ENCODE data around the gene UNC5C. TPM values are rescaled to one million over a fixed set of nuclear protein-coding genes. Genes with fewer than 3 reads are reported as not detected.
A peak's percentile ranks its signal among the peaks of the same experiment; 100 is the strongest.

UNC5C gene
- total RNA-seq, 3 donors from 2014 or later (not counting 1 experiment from before 2014, with no cell fraction given) = not detected

GRCh38 chr4:95159384-95159783 is 389.4 kb downstream of the UNC5C start:
- peak overlapping the region in 1 of 2 donors; percentile 50 for H3K27ac Mint-ChIP-seq
- 61% methylated on average over 4 of the region's 4 CpGs for WGBS (ENCODE audit: insufficient coverage)
- ATAC-seq = no peak

DNA sequence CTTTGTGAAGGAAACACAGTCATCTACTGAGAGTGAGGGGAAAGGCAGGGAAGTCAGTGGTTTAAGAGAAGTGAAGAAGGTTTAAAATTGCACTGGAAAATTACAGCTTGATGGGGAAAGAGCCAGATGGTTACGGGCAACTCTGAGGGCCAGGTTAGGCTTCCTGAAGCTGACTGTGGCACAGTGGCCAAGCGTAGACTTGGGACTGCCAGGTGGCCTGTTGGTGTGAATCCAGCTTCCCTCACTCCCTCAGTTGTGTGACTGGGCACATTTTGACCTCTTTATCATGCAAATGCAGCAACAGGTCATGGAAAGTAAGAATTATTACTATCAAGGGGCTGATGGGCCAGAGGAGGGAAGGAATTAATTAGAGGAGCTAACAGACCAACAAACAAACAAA is 390.1 kb downstream of the UNC5C start:
- no peak overlapping the region for H3K27ac Mint-ChIP-seq
- Histone ChIP-seq H3K27me3 (ENCODE audit: control insufficient read depth, insufficient read depth, low read length) (no peaks in the 10 kb centered on the region), H3K9me3 (ENCODE audit: control insufficient read depth, insufficient read depth, low read length) (no peaks in the 10 kb centered on the region), H3K4me3 (ENCODE audit: low read length) (no peak overlapping the region), H3K36me3 (ENCODE audit: control insufficient read depth, insufficient read depth, low read length) (no peaks in the 10 kb centered on the region), H3K27ac (ENCODE audit: low read length) (no peak overlapping the region), H3K4me1 (ENCODE audit: control insufficient read depth, insufficient read depth, low read length) (peaks cover 28% of the 10 kb centered on the region)
- no peaks in the 10 kb centered on the region for H3K36me3 Mint-ChIP-seq
- DNase-seq (no peak), ATAC-seq (no peak)
- peaks cover 8 to 9% of the 10 kb centered on the region in 2 donors for H3K27me3 Mint-ChIP-seq (ENCODE audit: low read depth in 2 of 2)
- peaks cover 55 to 58% of the 10 kb centered on the region in 2 donors for H3K4me1 Mint-ChIP-seq
- TF ChIP-seq, protein P1, sequence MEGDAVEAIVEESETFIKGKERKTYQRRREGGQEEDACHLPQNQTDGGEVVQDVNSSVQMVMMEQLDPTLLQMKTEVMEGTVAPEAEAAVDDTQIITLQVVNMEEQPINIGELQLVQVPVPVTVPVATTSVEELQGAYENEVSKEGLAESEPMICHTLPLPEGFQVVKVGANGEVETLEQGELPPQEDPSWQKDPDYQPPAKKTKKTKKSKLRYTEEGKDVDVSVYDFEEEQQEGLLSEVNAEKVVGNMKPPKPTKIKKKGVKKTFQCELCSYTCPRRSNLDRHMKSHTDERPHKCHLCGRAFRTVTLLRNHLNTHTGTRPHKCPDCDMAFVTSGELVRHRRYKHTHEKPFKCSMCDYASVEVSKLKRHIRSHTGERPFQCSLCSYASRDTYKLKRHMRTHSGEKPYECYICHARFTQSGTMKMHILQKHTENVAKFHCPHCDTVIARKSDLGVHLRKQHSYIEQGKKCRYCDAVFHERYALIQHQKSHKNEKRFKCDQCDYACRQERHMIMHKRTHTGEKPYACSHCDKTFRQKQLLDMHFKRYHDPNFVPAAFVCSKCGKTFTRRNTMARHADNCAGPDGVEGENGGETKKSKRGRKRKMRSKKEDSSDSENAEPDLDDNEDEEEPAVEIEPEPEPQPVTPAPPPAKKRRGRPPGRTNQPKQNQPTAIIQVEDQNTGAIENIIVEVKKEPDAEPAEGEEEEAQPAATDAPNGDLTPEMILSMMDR (IDR thresholded peaks at IDR 0.05) = no peak
- H3K9me3 Mint-ChIP-seq = no peaks in the 10 kb centered on the region
- intact Hi-C loops (cut with micrococcal nuclease) = no loop called here
- no peak overlapping the region for H3K4me3 Mint-ChIP-seq
- 74% methylated on average over 2 of the region's 2 CpGs for WGBS (ENCODE audit: insufficient coverage)

More at GRCh38 chr4:95159384-95159783, 389.4 kb downstream of the UNC5C start:
- Histone ChIP-seq H3K9me3 (ENCODE audit: control insufficient read depth, insufficient read depth, low read length) (no peaks in the 10 kb centered on the region), H3K27ac (ENCODE audit: low read length) (no peak overlapping the region), H3K36me3 (ENCODE audit: control insufficient read depth, insufficient read depth, low read length) (no peaks in the 10 kb centered on the region), H3K4me3 (ENCODE audit: low read length) (no peak overlapping the region), H3K4me1 (ENCODE audit: control insufficient read depth, insufficient read depth, low read length) (peaks cover 28% of the 10 kb centered on the region), H3K27me3 (ENCODE audit: control insufficient read depth, insufficient read depth, low read length) (no peaks in the 10 kb centered on the region)
- TF ChIP-seq, protein P1 (IDR thresholded peaks at IDR 0.05) = no peak
- peaks cover 8 to 9% of the 10 kb centered on the region in 2 donors for H3K27me3 Mint-ChIP-seq (ENCODE audit: low read depth in 2 of 2)
- H3K36me3 Mint-ChIP-seq = no peaks in the 10 kb centered on the region
- H3K4me1 Mint-ChIP-seq = peaks cover 55 to 58% of the 10 kb centered on the region in 2 donors
- DNase-seq = no peak
- H3K4me3 Mint-ChIP-seq = peak overlapping the region; percentile 32
- H3K9me3 Mint-ChIP-seq = no peaks in the 10 kb centered on the region
- intact Hi-C loops (cut with micrococcal nuclease) = no loop called here

- H3K9me3 Mint-ChIP-seq = no peaks in the 10 kb centered on the region
- peaks cover 28% of the 10 kb centered on the region for H3K4me1 ChIP-seq (ENCODE audit: control insufficient read depth, insufficient read depth, low read length)
- no peak overlapping the region for H3K27ac ChIP-seq (ENCODE audit: low read length)
- no peaks in the 10 kb centered on the region for H3K27me3 ChIP-seq (ENCODE audit: control insufficient read depth, insufficient read depth, low read length)
- no peak for DNase-seq
- H3K4me3 ChIP-seq (ENCODE audit: low read length) = no peak overlapping the region
- no peak for ATAC-seq
- H3K36me3 ChIP-seq (ENCODE audit: control insufficient read depth, insufficient read depth, low read length) = no peaks in the 10 kb centered on the region
- no peaks in the 10 kb centered on the region for H3K9me3 ChIP-seq (ENCODE audit: control insufficient read depth, insufficient read depth, low read length)
- no peaks in the 10 kb centered on the region for H3K36me3 Mint-ChIP-seq
- intact Hi-C loops (cut with micrococcal nuclease) = no loop called here
- peaks cover 55 to 58% of the 10 kb centered on the region in 2 donors for H3K4me1 Mint-ChIP-seq
- no peak overlapping the region for H3K4me3 Mint-ChIP-seq
- H3K27me3 Mint-ChIP-seq (ENCODE audit: low read depth in 2 of 2) = peaks cover 8 to 9% of the 10 kb centered on the region in 2 donors
- no CpG with 5 or more reads among the region's 2 CpGs for WGBS (ENCODE audit: insufficient coverage)
- H3K27ac Mint-ChIP-seq = no peak overlapping the region
- TF ChIP-seq, protein P1 (IDR thresholded peaks at IDR 0.05) = no peak
These were observed 390.7 kb downstream of the UNC5C start for GRCh38 chr4:95158045-95158444.

- Histone ChIP-seq H3K27me3 (ENCODE audit: control insufficient read depth, insufficient read depth, low read length) (no peaks in the 10 kb centered on the region), H3K36me3 (ENCODE audit: control insufficient read depth, insufficient read depth, low read length) (no peaks in the 10 kb centered on the region), H3K4me3 (ENCODE audit: low read length) (no peak overlapping the region), H3K4me1 (ENCODE audit: control insufficient read depth, insufficient read depth, low read length) (peaks cover 28% of the 10 kb centered on the region), H3K27ac (ENCODE audit: low read length) (no peak overlapping the region), H3K9me3 (ENCODE audit: control insufficient read depth, insufficient read depth, low read length) (no peaks in the 10 kb centered on the region)
- intact Hi-C loops (cut with micrococcal nuclease) = no loop called here
- Mint-ChIP-seq H3K27ac (no peak overlapping the region), H3K36me3 (no peaks in the 10 kb centered on the region), H3K27me3 (ENCODE audit: low read depth in 2 of 2) (peaks cover 8 to 9% of the 10 kb centered on the region in 2 donors), H3K4me3 (no peak overlapping the region), H3K9me3 (no peaks in the 10 kb centered on the region), H3K4me1 (peaks cover 55 to 58% of the 10 kb centered on the region in 2 donors)
- TF ChIP-seq, protein P1 (IDR thresholded peaks at IDR 0.05) = no peak
- ATAC-seq (no peak), DNase-seq (no peak)
These were observed 391.2 kb downstream of the UNC5C start for GRCh38 chr4:95157596-95157995.
